HCT116 (cell line): ENCODE measurements around the gene UBL4B. TPM values are rescaled to one million over a fixed set of nuclear protein-coding genes. Genes with fewer than 3 reads are reported as not detected.

ENCODE experiments used
- ATAC-seq: fragments of 200-7000 bp; cut with Tn5 transposase; 2 replicates; pipeline ENCODE4 v1.9.1; 2020; ENCODE audit warnings: mild to moderate bottlenecking, moderate library complexity
- BruUV-seq: library from RNA; stranded (reverse); fragments of 400-500 nt; replicated peaks from 2 replicates; lab custom pipeline; 2021; lab: Mats Ljungman, UMichigan
- CTCF ChIA-PET: fragments of 300-600 bp; sonication (Branson Sonifier 250); formaldehyde crosslinking; loops from one replicate; lab custom pipeline; 2021; ENCODE audit warnings: antibody characterized with exemption; lab: Charles Lee
- POLR2A ChIA-PET: fragments of 300-600, 350-600 bp; sonication (Branson Sonifier 250); formaldehyde crosslinking; loops from one replicate; lab custom pipeline; 2021; ENCODE audit warnings: antibody characterized with exemption; lab: Charles Lee
- RAD21 ChIA-PET, 2 experiments: fragments of 300-600 bp; sonication (Branson Sonifier 250); formaldehyde crosslinking; loops; one replicate each; lab custom pipeline; 2023; ENCODE audit warnings: low total read pairs in 2 of 2; ENCODE audit not compliant: uncharacterized antibody in 2 of 2, unreplicated experiment in 2 of 2, low non-redundant PET in 1 of 2; lab: Charles Lee
- DNase-seq: peaks from one replicate; pipeline ENCODE4 v3.0.0-alpha.2; 2010; ENCODE audit warnings: low read depth, low spot score
- H2AFZ ChIP-seq: fragments of 200-600 bp; shearing (Covaris generic), sonication (generic); 2 replicates; pipeline ENCODE4 v1.6.1; 2017; ENCODE audit warnings: low read depth, mixed run types, mixed read lengths, antibody characterized with exemption, low read length; ENCODE audit not compliant: poor library complexity, severe bottlenecking
- H3K27ac ChIP-seq: 2 replicates; pipeline ENCODE4 v1.5.1; 2012; ENCODE audit warnings: low read depth, low read length
- H3K27me3 ChIP-seq: fragments of 200-600 bp; sonication (generic); 2 replicates; pipeline ENCODE4 v1.6.1; 2016; ENCODE audit warnings: mixed run types, low read length, mixed read lengths; ENCODE audit not compliant: insufficient read depth
- H3K36me3 ChIP-seq, 2 experiments: fragments of 200-500 bp in 1 of 2; fragments of 200-600 bp in 1 of 2; sonication (Bioruptor generic) in 1 of 2; sonication (generic) in 1 of 2; 2 replicates each; pipeline versions ENCODE4 v1.5.1 to v1.6.1; 2014 to 2016; ENCODE audit warnings: low read length in 2 of 2, inconsistent platforms in 1 of 2, mixed read lengths in 1 of 2, mixed run types in 1 of 2; ENCODE audit not compliant: insufficient read depth in 2 of 2, control insufficient read depth in 1 of 2
- H3K4me1 ChIP-seq, 2 experiments: fragments of 200-600 bp in 1 of 2; sonication (generic) in 1 of 2; 2 replicates each; pipeline versions ENCODE4 v1.5.1 to v1.6.1; 2012 to 2017; ENCODE audit warnings: low read length in 2 of 2, inconsistent platforms in 1 of 2, mild to moderate bottlenecking in 1 of 2, mixed read lengths in 1 of 2, mixed run types in 1 of 2, moderate library complexity in 1 of 2; ENCODE audit not compliant: insufficient read depth in 2 of 2, control insufficient read depth in 1 of 2
- H3K4me2 ChIP-seq: fragments of 200-600 bp; sonication (generic); 2 replicates; pipeline ENCODE4 v1.6.1; 2017; ENCODE audit warnings: mixed run types, low read length, mixed read lengths
- H3K4me3 ChIP-seq, 2 experiments: fragments of 200-600 bp in 1 of 2; sonication (generic) in 1 of 2; replicated peaks in 1 of 2; 2 replicates each; pipeline ENCODE4 v1.5.1; 2011 to 2016; ENCODE audit warnings: low read length in 2 of 2, control low read depth in 1 of 2, low read depth in 1 of 2, mild to moderate bottlenecking in 1 of 2, mixed read lengths in 1 of 2, mixed run types in 1 of 2
- H3K79me2 ChIP-seq: fragments of 200-600 bp; sonication (generic); 2 replicates; pipeline ENCODE4 v1.6.1; 2017; ENCODE audit warnings: mild to moderate bottlenecking, mixed run types, low read length, moderate library complexity, mixed read lengths; ENCODE audit not compliant: insufficient read depth
- H3K9ac ChIP-seq: fragments of 200-600 bp; sonication (generic); 2 replicates; pipeline ENCODE4 v1.6.1; 2016; ENCODE audit warnings: low read length, mixed read lengths
- H3K9me2 ChIP-seq: fragments of 200-600 bp; sonication (generic), shearing (Covaris generic); 2 replicates; pipeline ENCODE4 v1.6.1; 2017; ENCODE audit warnings: mixed run types, mild to moderate bottlenecking, moderate library complexity; ENCODE audit not compliant: insufficient read depth
- H3K9me3 ChIP-seq, 2 experiments: fragments of 200-500 bp in 1 of 2; fragments of 200-600 bp in 1 of 2; sonication (Bioruptor generic) in 1 of 2; sonication (generic) in 1 of 2; 2 replicates each; pipeline ENCODE4 v1.6.1; 2014 to 2017; ENCODE audit warnings: low read length in 2 of 2, mixed read lengths in 2 of 2, inconsistent platforms in 1 of 2, low read depth in 1 of 2, mild to moderate bottlenecking in 1 of 2, mixed run types in 1 of 2, moderate library complexity in 1 of 2; ENCODE audit not compliant: control insufficient read depth in 1 of 2, insufficient read depth in 1 of 2
- H4K20me1 ChIP-seq: fragments of 200-600 bp; sonication (generic), shearing (Covaris generic); 2 replicates; pipeline ENCODE4 v1.6.1; 2017; ENCODE audit warnings: mixed run types, mild to moderate bottlenecking, moderate library complexity; ENCODE audit not compliant: insufficient read depth
- CTCF ChIP-seq, 3 experiments: fragments of 200-600 bp in 1 of 3; sonication (generic) in 1 of 3; IDR thresholded peaks in 2 of 3; conservative IDR thresholded peaks in 1 of 3; 2 replicates each; pipeline ENCODE4 v1.5.1; 2012 to 2017; ENCODE audit warnings: low read depth in 2 of 3, low read length in 2 of 3, antibody characterized with exemption in 1 of 3, borderline replicate concordance in 1 of 3, control low read depth in 1 of 3, mild to moderate bottlenecking in 1 of 3, mixed read lengths in 1 of 3, mixed run types in 1 of 3, moderate library complexity in 1 of 3; ENCODE audit not compliant: insufficient read depth in 1 of 3
- ELF1 ChIP-seq: IDR thresholded peaks from 2 replicates; pipeline ENCODE4 v1.6.1; 2012; ENCODE audit warnings: low read depth, borderline replicate concordance
- EZH2 ChIP-seq: fragments of 200-600 bp; sonication (generic); IDR thresholded peaks from 2 replicates; pipeline ENCODE4 v1.6.1; 2017; ENCODE audit warnings: antibody characterized with exemption, mixed run types
- EZH2phosphoT487 ChIP-seq: fragments of 200-600 bp; IDR thresholded peaks from 2 replicates; pipeline ENCODE4 v1.6.1; 2018; ENCODE audit warnings: antibody characterized with exemption, borderline replicate concordance
- FOSL1 ChIP-seq: IDR thresholded peaks from 2 replicates; pipeline ENCODE4 v1.6.1; 2012; ENCODE audit warnings: low read depth
- POLR2A ChIP-seq: IDR thresholded peaks from 2 replicates; pipeline ENCODE4 v1.7.0; 2011; ENCODE audit warnings: borderline replicate concordance; ENCODE audit not compliant: insufficient read depth, insufficient read length; ENCODE audit errors: extremely low read depth
- POLR2AphosphoS5 ChIP-seq: IDR thresholded peaks from 2 replicates; pipeline ENCODE4 v1.6.1; 2011; ENCODE audit warnings: mild to moderate bottlenecking, low read depth, low read length, moderate library complexity
- SP1 ChIP-seq: IDR thresholded peaks from 2 replicates; pipeline ENCODE4 v1.6.1; 2012; ENCODE audit warnings: low read depth
- YY1 ChIP-seq: IDR thresholded peaks from 2 replicates; pipeline ENCODE4 v1.6.1; 2011; ENCODE audit warnings: low read length, low read depth, moderate library complexity, mild to moderate bottlenecking; ENCODE audit not compliant: insufficient replicate concordance; ENCODE audit errors: extremely low read depth
- intact Hi-C: fragments of 100-400 bp; cut with micrococcal nuclease; formaldehyde crosslinking; loops from 2 replicates; pipeline ENCODE4 v1.10.0; 2022
- total RNA-seq: library from RNA; stranded (reverse); gene quantifications from one replicate; pipeline ENCODE4 v1.2.1, GENCODE V29; 2021; ENCODE audit not compliant: unreplicated experiment

Gene UBL4B
- total RNA-seq, 1 experiment from 2014 or later: 0.57 TPM

- DNase-seq (no peak), ATAC-seq (no peak)
- RAD21 ChIA-PET: no interaction called here
- no peaks in the 10 kb centered on the region for H3K79me2 ChIP-seq
- H3K36me3 ChIP-seq: no peaks in the 10 kb centered on the region
- H3K27ac ChIP-seq: no peak overlapping the region
- H3K4me3 ChIP-seq: no peak overlapping the region
- no peaks in the 10 kb centered on the region; a peak in 1 of 4 replicates for H3K4me1 ChIP-seq
- CTCF ChIA-PET: interaction anchor here (0.8 to 6.9 kb wide), 2 partner anchors 9 to 12 kb away, joined by 3 to 57 read pairs; no protein-coding TSS in a partner anchor
- no peak overlapping the region for H3K9ac ChIP-seq
- POLR2A ChIA-PET: no interaction called here
- no TSS peak for BruUV-seq
- H3K27me3 ChIP-seq: no peaks in the 10 kb centered on the region
- H4K20me1 ChIP-seq: no peaks in the 10 kb centered on the region
- intact Hi-C loops: no loop called here
- no peak overlapping the region for H3K4me2 ChIP-seq
- H2AFZ ChIP-seq: no peak overlapping the region
- TF ChIP-seq FOSL1: no peak
- no peak for TF ChIP-seq YY1
- TF ChIP-seq SP1: no peak
- no peak for TF ChIP-seq ELF1
- no peak for TF ChIP-seq EZH2phosphoT487
- no peaks in the 10 kb centered on the region for H3K9me2 ChIP-seq
- no peaks in the 10 kb centered on the region for H3K9me3 ChIP-seq
These were observed 11.9 kb upstream of the UBL4B start for GRCh38 chr1:110100335-110100734.

GRCh38 chr1:110102081-110102480 lies 10.2 kb upstream of the UBL4B start:
- no peak for ATAC-seq
- Histone ChIP-seq H3K9me2 (no peaks in the 10 kb centered on the region), H3K36me3 (no peaks in the 10 kb centered on the region), H3K9me3 (no peaks in the 10 kb centered on the region), H3K4me1 (peaks cover 0 to 4% of the 10 kb centered on the region in 2 experiments; a peak in 1 of 4 replicates), H3K79me2 (no peaks in the 10 kb centered on the region), H3K9ac (no peak overlapping the region), H3K4me2 (no peak overlapping the region), H3K4me3 (no peak overlapping the region), H3K27me3 (no peaks in the 10 kb centered on the region), H2AFZ (no peak overlapping the region), H4K20me1 (no peaks in the 10 kb centered on the region), H3K27ac (no peak overlapping the region)
- intact Hi-C loops: no loop called here
- BruUV-seq: no TSS peak
- POLR2A ChIA-PET: no interaction called here
- CTCF ChIA-PET: interaction anchor here (1.9 to 6.9 kb wide), 2 partner anchors 14 to 72 kb away, joined by 5 to 57 read pairs; no protein-coding TSS in a partner anchor
- TF ChIP-seq EZH2 (no peak), CTCF (IDR thresholded peaks at IDR 0.05 in 2 of 3, conservative IDR thresholded peaks at IDR 0.05 in 1 of 3; ENCODE audit: borderline replicate concordance in 1 of 3, insufficient read depth in 1 of 3, low read depth in 2 of 3, low read length in 2 of 3) (no peak), POLR2AphosphoS5 (no peak), POLR2A (no peak)
- RAD21 ChIA-PET: no interaction called here
- DNase-seq: no peak
